K562 (cell line): ENCODE measurements around the gene MIS18A. TPM values are rescaled to one million over a fixed set of nuclear protein-coding genes. Genes with fewer than 3 reads are reported as not detected.

Experiments used
- ATAC-seq: fragments of 200-7000 bp; cut with Tn5 transposase; 3 replicates; pipeline ENCODE4 v1.9.1; 2020; ENCODE audit warnings: moderate library complexity
- BruUV-seq: library from RNA; stranded (reverse); fragments of 400-500 nt; replicated peaks from 2 replicates; lab custom pipeline; 2021; lab: Mats Ljungman, UMichigan
- CTCF ChIA-PET: fragments of 300-600 bp; formaldehyde crosslinking; extraction: SDS; loops from one replicate; lab custom pipeline; 2021; ENCODE audit warnings: low intra/inter-chr PET ratio; lab: Yijun Ruan, JAX
- POLR2A ChIA-PET: fragments of 300-600, 350-650 bp; sonication (Branson Sonifier 250); formaldehyde crosslinking; extraction: SDS; loops from one replicate; lab custom pipeline; 2021; ENCODE audit warnings: antibody characterized with exemption, inconsistent platforms; lab: Yijun Ruan, JAX
- DNase-seq, 4 experiments: peaks; one replicate each; pipeline versions ENCODE4 v3.0.0 to v3.0.0-alpha.2; 2011 to 2018; ENCODE audit warnings: low spot score in 3 of 4, mixed read lengths in 3 of 4; ENCODE audit errors: extremely low read depth in 1 of 4
- FAIRE-seq: peaks from 2 replicates; lab custom pipeline; 2011; peaks lifted over from hg19 to GRCh38; lab: Jason Lieb, UNC
- H2AFZ ChIP-seq: 2 replicates; pipeline ENCODE4 v1.6.0; 2011; ENCODE audit warnings: low read depth, low read length, control low read depth, inconsistent platforms
- H3K27ac ChIP-seq: fragments of 200-600 bp; 3 replicates; pipeline ENCODE4 v1.8.0; 2011; ENCODE audit warnings: low read depth, mild to moderate bottlenecking, control low read depth, inconsistent platforms, low read length, moderate library complexity, mixed read lengths; ENCODE audit errors: extremely low read depth
- H3K27me3 ChIP-seq, 2 experiments: fragments of 300-600 bp in 1 of 2; 2 replicates in 1 of 2; 3 replicates in 1 of 2; pipeline versions ENCODE4 v1.6.0 to v1.8.0; 2011; ENCODE audit warnings: inconsistent platforms in 2 of 2, low read length in 2 of 2, mild to moderate bottlenecking in 1 of 2, mixed read lengths in 1 of 2, moderate library complexity in 1 of 2; ENCODE audit not compliant: control insufficient read depth in 2 of 2, insufficient read depth in 2 of 2
- H3K36me3 ChIP-seq: fragments of 300-600 bp; 3 replicates; pipeline ENCODE4 v1.8.0; 2011; ENCODE audit warnings: mild to moderate bottlenecking, low read length, inconsistent platforms; ENCODE audit not compliant: control insufficient read depth, insufficient read depth
- H3K4me1 ChIP-seq, 2 experiments: fragments of 200-600 bp in 1 of 2; replicated peaks in 1 of 2; 2 replicates in 1 of 2; 3 replicates in 1 of 2; pipeline versions ENCODE4 v1.5.1 to v1.8.0; 2011; ENCODE audit warnings: inconsistent platforms in 2 of 2, low read length in 2 of 2, mild to moderate bottlenecking in 1 of 2, mixed read lengths in 1 of 2, moderate library complexity in 1 of 2; ENCODE audit not compliant: control insufficient read depth in 2 of 2, insufficient read depth in 2 of 2
- H3K4me2 ChIP-seq: 2 replicates; pipeline ENCODE4 v1.6.1; 2011; ENCODE audit warnings: low read length, control low read depth, inconsistent platforms, mixed read lengths; ENCODE audit not compliant: insufficient read depth
- H3K4me3 ChIP-seq: fragments of 200-600 bp; sonication (generic), shearing (Covaris generic); 2 replicates; pipeline ENCODE4 v1.5.1; 2016; ENCODE audit warnings: control low read depth, inconsistent platforms
- H3K79me2 ChIP-seq: fragments of 200-600 bp; 3 replicates; pipeline ENCODE4 v1.8.0; 2011; ENCODE audit warnings: low read length, inconsistent platforms; ENCODE audit not compliant: control insufficient read depth, insufficient read depth
- H3K9ac ChIP-seq, 2 experiments: 2 replicates each; pipeline versions ENCODE4 v1.6.0 to v1.6.1; 2011; ENCODE audit warnings: low read depth in 2 of 2, low read length in 2 of 2, control low read depth in 1 of 2, inconsistent platforms in 1 of 2, mild to moderate bottlenecking in 1 of 2, mixed read lengths in 1 of 2; ENCODE audit not compliant: insufficient read depth in 1 of 2
- H3K9me1 ChIP-seq: one replicate; pipeline ENCODE4 v1.6.0; 2011; ENCODE audit warnings: inconsistent platforms, mild to moderate bottlenecking, low read length, moderate library complexity; ENCODE audit not compliant: control insufficient read depth, insufficient read depth
- H3K9me3 ChIP-seq: replicated peaks from 2 replicates; pipeline ENCODE4 v1.5.1; 2011; ENCODE audit warnings: low read depth, low read length, inconsistent platforms; ENCODE audit not compliant: control insufficient read depth, insufficient read depth
- H4K20me1 ChIP-seq: replicated peaks from 2 replicates; pipeline ENCODE4 v1.6.1; 2011; ENCODE audit warnings: low read length, inconsistent platforms, mixed read lengths; ENCODE audit not compliant: control insufficient read depth, insufficient read depth
- BCOR ChIP-seq: fragments of 450-650 bp; IDR thresholded peaks from 2 replicates; pipeline ENCODE4 v1.6.1; 2016
- CBX8 ChIP-seq: fragments of 200-600 bp; sonication (generic); IDR thresholded peaks from 2 replicates; pipeline ENCODE4 v1.6.1; 2012; ENCODE audit warnings: borderline replicate concordance, mixed run types, low read depth, mild to moderate bottlenecking, moderate library complexity, mixed read lengths, low read length, control low read depth, inconsistent platforms; ENCODE audit not compliant: poor library complexity, severe bottlenecking; ENCODE audit errors: extremely low read depth
- CEBPB ChIP-seq: fragments of 450-650 bp; IDR thresholded peaks from 2 replicates; pipeline ENCODE4 v1.6.1; 2016; ENCODE audit warnings: missing genetic modification characterization, missing compliant biosample characterization
- FOXP1 ChIP-seq: sonication (generic); formaldehyde crosslinking; IDR thresholded peaks from 2 replicates; pipeline ENCODE4 v1.8.0; 2022; ENCODE audit warnings: mild to moderate bottlenecking, missing genetic modification reagents
- GABPB1 ChIP-seq: sonication (generic); formaldehyde crosslinking; IDR thresholded peaks from 2 replicates; pipeline ENCODE4 v1.8.0; 2022; ENCODE audit warnings: mild to moderate bottlenecking, missing genetic modification reagents
- IFI16 ChIP-seq: fragments of 250-450 bp; sonication (Bioruptor Pico); IDR thresholded peaks from 2 replicates; pipeline ENCODE4 v2.1.2; 2022; ENCODE audit warnings: mild to moderate bottlenecking, inconsistent platforms
- MCM5 ChIP-seq: fragments of 450-650 bp; IDR thresholded peaks from 2 replicates; pipeline ENCODE4 v1.6.1; 2016; ENCODE audit warnings: low read depth
- MTA1 ChIP-seq: fragments of 450-650 bp; IDR thresholded peaks from 2 replicates; pipeline ENCODE4 v1.6.1; 2017; ENCODE audit warnings: borderline replicate concordance
- PURB ChIP-seq: sonication (generic); formaldehyde crosslinking; IDR thresholded peaks from 2 replicates; pipeline ENCODE4 v1.9.0; 2021; ENCODE audit warnings: low read depth, mild to moderate bottlenecking, missing genetic modification reagents
- SETDB1 ChIP-seq: IDR thresholded peaks from one replicate; pipeline ENCODE4 v1.6.1; 2012; ENCODE audit warnings: low read length, control low read depth, inconsistent platforms
- SMAD2 ChIP-seq: fragments of 150-350 bp; IDR thresholded peaks from 2 replicates; pipeline ENCODE4 v1.6.1; 2014; ENCODE audit warnings: low read depth, mild to moderate bottlenecking, low read length
- TGIF2 ChIP-seq: sonication (generic); formaldehyde crosslinking; IDR thresholded peaks from 2 replicates; pipeline ENCODE4 v1.8.1; 2022; ENCODE audit warnings: mild to moderate bottlenecking, missing genetic modification reagents, moderate library complexity
- ZBTB17 ChIP-seq: fragments of 450-650 bp; formaldehyde crosslinking; IDR thresholded peaks from 2 replicates; pipeline ENCODE4 v1.4.0; 2020; ENCODE audit warnings: mild to moderate bottlenecking
- ZFX ChIP-seq: sonication (generic); formaldehyde crosslinking; IDR thresholded peaks from 2 replicates; pipeline ENCODE4 v1.8.0; 2022; ENCODE audit warnings: mild to moderate bottlenecking, missing genetic modification reagents, moderate library complexity
- ZKSCAN1 ChIP-seq: fragments of 150-350 bp; IDR thresholded peaks from 2 replicates; pipeline ENCODE4 v1.6.1; 2016; ENCODE audit warnings: low read depth, low read length
- ZKSCAN8 ChIP-seq: fragments of 200-800 bp; sonication (Bioruptor generic); IDR thresholded peaks from 2 replicates; pipeline ENCODE4 v1.6.1; 2016; ENCODE audit warnings: missing genetic modification characterization, missing compliant biosample characterization
- ZNF274 ChIP-seq: IDR thresholded peaks from 2 replicates; pipeline ENCODE4 v1.6.1; 2011; ENCODE audit warnings: low read depth, mild to moderate bottlenecking, low read length, moderate library complexity, borderline replicate concordance
- WGBS: fragments of 100-300 bp; shearing (Covaris generic); methylation state at CpG from one replicate; pipeline ENCODE4 v1.1.6; 2016; ENCODE audit warnings: low coverage, mixed read lengths; ENCODE audit not compliant: insufficient coverage; ENCODE audit errors: missing lambda C conversion rate; 5-methylcytosine and 5-hydroxymethylcytosine counted together
- in situ Hi-C: fragments of 300-500 bp; cut with MboI; formaldehyde crosslinking; loops from 4 replicates; pipeline ENCODE4 v1.15.0; 2018; ENCODE audit warnings: inconsistent platforms, mixed read lengths
- intact Hi-C: fragments of 100-400 bp; cut with micrococcal nuclease; formaldehyde crosslinking; loops from 2 replicates; pipeline ENCODE4 v1.14.2; 2022
- polyA plus RNA-seq, 8 experiments: library from polyadenylated mRNA; depleted of rRNA in 4 of 8; stranded (reverse) in 5 of 8; unstranded in 3 of 8; fragments of >200 nt; fragmentation: Nextera tagmentation in 2 of 8; fragmentation: Illumina TruSeq in 1 of 8; extraction: Ambion mirVana in 2 of 8; extraction: Trizol in 1 of 8; gene quantifications; 2 replicates each; pipeline versions ENCODE4 v1.2.1 to v1.2.3, GENCODE V29; 2011 to 2014; ENCODE audit warnings: inconsistent platforms in 1 of 8, missing spikeins in 1 of 8
- total RNA-seq, 7 experiments: library from RNA; depleted of rRNA in 6 of 7; stranded (reverse); fragments of >200 nt in 6 of 7; fragmentation: Illumina TruSeq in 2 of 7; extraction: Trizol in 2 of 7; gene quantifications; 2 replicates each; pipeline versions ENCODE4 v1.2.1 to v1.2.3, GENCODE V29; 2011 to 2021; ENCODE audit warnings: low replicate concordance in 1 of 7
- TF ChIP-seq, protein P1 (sequence below), 2 experiments: fragments of 450-650 bp; conservative IDR thresholded peaks; 2 replicates each; pipeline ENCODE4 v1.6.1; 2017; ENCODE audit warnings: mild to moderate bottlenecking in 2 of 2, moderate library complexity in 2 of 2
- TF ChIP-seq, protein P2 (sequence below): sonication (generic); formaldehyde crosslinking; IDR thresholded peaks from 2 replicates; pipeline ENCODE4 v1.8.1; 2022; ENCODE audit warnings: missing genetic modification reagents

The MIS18A gene
- total and polyA plus RNA-seq, 9 of the 15 experiments (the other 6 are each of a cell fraction or from before 2014, with no cell fraction given), result 17.7 to 75.3 (median 60.3) TPM

DNA sequence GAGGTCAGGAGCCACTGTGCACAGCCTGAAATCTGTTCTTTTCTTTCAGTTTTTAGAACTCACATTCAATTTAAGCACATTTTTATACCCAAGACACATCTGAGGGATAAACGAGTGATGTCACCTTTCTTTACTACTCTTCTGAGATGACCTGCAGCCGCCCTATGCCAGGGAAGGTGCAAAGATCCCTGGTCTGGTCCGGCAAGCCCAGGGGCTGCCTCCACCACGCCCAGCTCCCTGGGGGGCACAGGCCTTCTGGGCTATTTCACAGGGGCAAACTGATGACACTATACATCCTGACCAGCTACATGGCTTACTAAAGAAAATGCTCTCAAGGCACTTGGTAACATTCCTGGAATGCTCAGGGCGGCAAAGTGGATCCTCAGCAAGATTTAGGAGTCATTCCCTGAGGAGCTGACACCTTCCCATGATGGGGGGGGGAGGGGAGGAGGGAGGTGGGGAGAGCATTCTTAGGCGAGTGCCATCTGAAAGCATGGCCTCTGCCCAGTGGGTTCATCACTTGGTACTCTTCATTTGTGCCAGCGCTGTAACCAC, 31.1 kb upstream of the MIS18A start:
- WGBS, result 92% methylated on average over 6 of the region's 7 CpGs
- in situ Hi-C loops, result no loop called here
- H3K4me1 ChIP-seq, result peaks cover 0 to 6% of the 10 kb centered on the region in 2 experiments; a peak in 1 of 5 replicates
- H3K4me3 ChIP-seq, result no peak overlapping the region
- CTCF ChIA-PET, result no interaction called here
- no peaks in the 10 kb centered on the region for H4K20me1 ChIP-seq
- no peaks in the 10 kb centered on the region for H3K27me3 ChIP-seq
- no peaks in the 10 kb centered on the region; the same call in 1 of the 2 replicates for H3K9me3 ChIP-seq
- intact Hi-C loops, result no loop called here
- H3K9me1 ChIP-seq, result no peaks in the 10 kb centered on the region
- H3K4me2 ChIP-seq, result no peak overlapping the region
- peaks cover 82% of the 10 kb centered on the region for H3K36me3 ChIP-seq
- H3K79me2 ChIP-seq, result no peaks in the 10 kb centered on the region
- BruUV-seq, result no TSS peak
- H3K27ac ChIP-seq, result no peak overlapping the region
- H3K9ac ChIP-seq, result no peak overlapping the region
- DNase-seq, result no peak
- no peak overlapping the region for H2AFZ ChIP-seq
- POLR2A ChIA-PET, result interaction anchor here (1.1 kb wide), 2 partner anchors 14 to 45 kb away, joined by 3 read pairs; no protein-coding TSS in a partner anchor
- ATAC-seq, result no peak
- no peak for FAIRE-seq
- TF ChIP-seq MCM5, result no peak
- TF ChIP-seq GABPB1 (CRISPR knock-in tag), result no peak
- TF ChIP-seq TGIF2, result no peak
- no peak for TF ChIP-seq BCOR
- no peak for TF ChIP-seq SETDB1
- no peak for TF ChIP-seq SMAD2
- no peak for TF ChIP-seq ZBTB17
- TF ChIP-seq ZKSCAN1, result no peak
- TF ChIP-seq ZKSCAN8 (CRISPR knock-in tag), result no peak
- no peak for TF ChIP-seq CEBPB
- TF ChIP-seq ZFX (CRISPR knock-in tag), result no peak
- TF ChIP-seq, protein P1, sequence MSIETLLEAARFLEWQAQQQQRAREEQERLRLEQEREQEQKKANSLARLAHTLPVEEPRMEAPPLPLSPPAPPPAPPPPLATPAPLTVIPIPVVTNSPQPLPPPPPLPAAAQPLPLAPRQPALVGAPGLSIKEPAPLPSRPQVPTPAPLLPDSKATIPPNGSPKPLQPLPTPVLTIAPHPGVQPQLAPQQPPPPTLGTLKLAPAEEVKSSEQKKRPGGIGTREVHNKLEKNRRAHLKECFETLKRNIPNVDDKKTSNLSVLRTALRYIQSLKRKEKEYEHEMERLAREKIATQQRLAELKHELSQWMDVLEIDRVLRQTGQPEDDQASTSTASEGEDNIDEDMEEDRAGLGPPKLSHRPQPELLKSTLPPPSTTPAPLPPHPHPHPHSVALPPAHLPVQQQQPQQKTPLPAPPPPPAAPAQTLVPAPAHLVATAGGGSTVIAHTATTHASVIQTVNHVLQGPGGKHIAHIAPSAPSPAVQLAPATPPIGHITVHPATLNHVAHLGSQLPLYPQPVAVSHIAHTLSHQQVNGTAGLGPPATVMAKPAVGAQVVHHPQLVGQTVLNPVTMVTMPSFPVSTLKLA (conservative IDR thresholded peaks at IDR 0.05), result no peak
- no peak for TF ChIP-seq CBX8
- TF ChIP-seq PURB, result no peak
- TF ChIP-seq, protein P2, sequence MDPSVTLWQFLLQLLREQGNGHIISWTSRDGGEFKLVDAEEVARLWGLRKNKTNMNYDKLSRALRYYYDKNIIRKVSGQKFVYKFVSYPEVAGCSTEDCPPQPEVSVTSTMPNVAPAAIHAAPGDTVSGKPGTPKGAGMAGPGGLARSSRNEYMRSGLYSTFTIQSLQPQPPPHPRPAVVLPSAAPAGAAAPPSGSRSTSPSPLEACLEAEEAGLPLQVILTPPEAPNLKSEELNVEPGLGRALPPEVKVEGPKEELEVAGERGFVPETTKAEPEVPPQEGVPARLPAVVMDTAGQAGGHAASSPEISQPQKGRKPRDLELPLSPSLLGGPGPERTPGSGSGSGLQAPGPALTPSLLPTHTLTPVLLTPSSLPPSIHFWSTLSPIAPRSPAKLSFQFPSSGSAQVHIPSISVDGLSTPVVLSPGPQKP (CRISPR knock-in tag), result no peak
- no peak for TF ChIP-seq IFI16 (CRISPR knock-in tag)
- TF ChIP-seq MTA1, result no peak
- TF ChIP-seq ZNF274, result no peak
- TF ChIP-seq FOXP1 (CRISPR knock-in tag), result no peak
